HPDE6-E6E7 (cell line): ENCODE data around the gene PTK6.

Experiments used
- DNase-seq: peaks from one replicate; pipeline ENCODE4 v3.0.0; 2011; ENCODE audit warnings: missing footprints; ENCODE audit errors: extremely low spot score

Gene PTK6

DNA sequence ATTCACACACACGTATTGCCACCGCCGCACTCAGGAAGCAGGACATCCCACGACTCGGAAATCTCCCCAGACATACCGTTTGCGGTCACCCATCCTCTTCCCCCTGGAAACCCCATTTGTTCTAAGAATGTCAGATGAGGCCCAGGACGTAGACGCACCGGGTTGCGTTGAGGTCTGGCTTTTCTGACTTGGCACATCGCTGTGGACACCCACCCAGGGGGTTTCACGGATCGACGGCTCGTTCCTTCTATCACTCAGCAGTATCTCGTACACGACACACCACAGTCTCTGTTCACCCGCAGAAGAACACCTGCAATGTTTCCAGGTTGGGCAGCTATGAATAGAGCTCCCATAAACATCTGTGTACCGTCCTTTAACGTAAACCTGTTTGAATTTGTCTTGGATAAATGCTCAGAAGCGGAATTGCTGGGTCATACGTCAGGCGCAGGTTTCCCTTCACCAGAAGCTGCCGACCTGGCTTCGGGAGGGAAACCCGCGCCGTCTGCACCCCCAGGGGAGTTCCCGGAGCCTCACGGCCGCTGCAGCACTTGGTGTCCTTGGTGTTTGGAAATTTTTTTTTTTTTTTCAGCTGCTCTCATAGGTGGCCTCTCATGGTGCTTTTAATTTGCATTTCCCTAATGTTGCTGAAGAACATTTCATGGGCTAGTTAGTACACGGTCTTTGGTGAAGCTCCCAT is 29.0 kb downstream of the PTK6 start:
- DNase-seq = no peak

- no peak for DNase-seq
Measured at GRCh38 chr20:63507083-63507743, 30.0 kb downstream of the PTK6 start.

- DNase-seq = no peak
Measured at GRCh38 chr20:63505723-63506122, 31.5 kb downstream of the PTK6 start.

- no peak for DNase-seq
Measured at GRCh38 chr20:63505281-63505680, 31.9 kb downstream of the PTK6 start.

DNA sequence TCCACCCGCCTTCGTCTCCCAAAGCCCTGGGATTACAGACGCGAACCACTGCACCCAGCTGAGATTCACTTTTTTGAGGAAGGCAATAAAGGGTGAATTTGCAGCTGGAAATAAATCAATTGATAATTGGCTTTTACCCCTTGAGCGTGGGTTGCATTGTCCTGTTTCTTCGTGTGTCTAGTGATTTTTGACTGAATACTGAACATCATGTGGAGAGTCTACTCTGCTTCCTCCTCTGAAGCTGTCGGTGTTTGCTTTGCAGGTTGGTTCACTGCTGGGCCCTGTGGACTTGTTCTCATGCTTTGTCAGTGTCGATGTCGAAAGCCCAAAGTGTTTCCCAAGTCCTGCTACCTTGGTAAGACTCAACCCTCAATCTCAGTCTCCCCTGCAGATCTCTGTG is 32.5 kb downstream of the PTK6 start:
- no peak for DNase-seq

- DNase-seq = no peak
Measured at GRCh38 chr20:63503524-63503923, 33.7 kb downstream of the PTK6 start.

DNA sequence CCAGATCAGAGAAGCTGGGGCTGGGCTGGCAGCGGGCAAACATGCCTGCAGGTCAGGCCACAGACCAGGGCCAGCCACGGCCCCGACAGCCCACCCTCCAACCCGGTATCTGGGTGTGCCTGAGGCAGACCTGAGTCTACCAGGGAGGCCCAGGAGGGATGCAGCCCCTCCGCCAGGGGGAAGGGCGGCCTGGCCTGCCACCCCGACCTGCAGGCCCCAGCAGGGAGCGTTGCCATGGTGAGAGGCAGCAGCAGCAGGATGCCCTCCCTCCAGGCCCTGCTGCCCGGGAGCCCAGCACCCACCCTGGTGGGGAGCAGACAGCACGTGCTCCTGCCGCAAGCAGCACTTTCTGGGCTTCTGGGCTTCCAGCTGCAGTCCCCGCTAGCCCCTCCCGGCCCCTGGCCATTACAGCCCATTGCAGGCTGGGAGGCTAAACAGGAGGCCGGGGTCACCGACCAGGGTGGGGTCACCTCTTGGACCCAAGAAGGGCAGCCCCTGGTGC is 34.5 kb downstream of the PTK6 start:
- no peak for DNase-seq

DNA sequence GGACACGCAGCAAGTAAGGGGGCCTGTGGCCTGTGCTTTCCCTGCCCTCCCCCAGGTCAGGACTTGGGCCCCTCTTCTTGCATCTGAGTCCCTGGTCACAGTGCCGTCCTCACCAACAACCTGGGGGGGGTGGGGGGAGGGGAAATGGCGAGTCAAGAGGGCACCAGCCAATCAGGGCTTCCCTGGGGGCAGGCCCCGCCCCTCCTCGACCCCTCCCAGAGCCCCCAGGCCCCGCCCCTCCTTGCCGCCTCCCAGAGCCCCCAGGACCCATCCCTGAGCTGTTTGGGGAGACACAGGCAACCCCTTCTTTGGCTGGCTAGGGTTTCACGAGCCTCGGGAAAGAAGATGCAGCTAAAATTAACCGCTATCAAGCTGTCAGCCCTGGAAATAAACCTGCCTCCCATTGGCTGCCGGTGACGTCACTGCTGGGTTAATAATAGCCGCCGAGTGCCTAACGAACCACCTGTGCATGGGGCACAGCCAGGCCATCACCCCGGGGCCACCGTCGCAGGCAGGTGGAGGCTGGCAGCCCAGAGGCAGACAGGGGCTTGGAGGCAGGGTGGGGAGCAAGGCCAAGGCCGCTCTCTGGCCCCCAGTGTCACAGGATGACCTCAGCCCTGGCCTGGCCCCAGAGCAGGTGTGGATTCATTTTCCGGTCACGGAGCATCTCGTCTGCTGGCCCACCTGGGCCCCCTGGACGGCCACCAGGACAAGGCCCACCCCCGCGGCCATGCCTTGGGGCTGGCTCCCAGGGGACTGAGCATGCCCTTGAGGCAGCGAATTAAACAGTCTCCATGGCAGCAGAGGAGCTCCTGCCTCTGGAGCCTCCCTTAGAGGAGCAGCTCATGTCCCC is 35.1 kb downstream of the PTK6 start:
- DNase-seq = peak; percentile 62

GRCh38 chr20:63500902-63501817 is 36.0 kb downstream of the PTK6 start:
- no peak for DNase-seq

- DNase-seq = no peak
Measured at GRCh38 chr20:63500151-63500901, 36.9 kb downstream of the PTK6 start.

DNA sequence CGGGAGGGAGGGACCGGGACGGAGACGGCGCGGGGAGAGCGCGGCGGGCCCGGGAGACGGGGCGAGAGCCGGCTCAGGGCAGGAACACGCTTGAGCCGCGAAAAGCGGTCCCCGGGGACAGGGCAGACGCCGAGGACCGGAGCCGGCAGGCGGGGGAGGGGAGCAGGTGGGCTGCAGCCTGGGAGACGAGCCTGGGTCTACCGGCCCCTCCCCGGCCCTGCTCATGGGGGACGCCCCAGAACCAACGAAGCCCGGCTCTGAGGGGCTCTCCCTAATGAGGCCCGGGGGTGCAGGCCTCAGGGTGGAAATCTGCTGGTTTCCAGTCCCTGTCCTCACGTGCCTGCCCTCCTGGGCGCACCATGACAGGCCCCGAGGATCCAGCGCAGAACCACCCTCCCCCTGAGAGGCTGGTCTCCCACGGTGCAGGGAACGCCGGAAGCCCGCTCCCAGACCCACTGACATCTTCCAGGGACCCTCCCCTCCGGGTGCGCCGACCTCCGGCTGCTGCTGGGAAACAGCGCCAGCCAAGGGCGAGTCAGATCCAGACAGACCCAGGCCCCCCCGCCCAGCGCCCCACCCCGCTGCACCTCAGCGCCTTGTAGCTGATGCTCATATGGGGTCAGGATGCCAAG is 37.7 kb downstream of the PTK6 start:
- no peak for DNase-seq

DNA sequence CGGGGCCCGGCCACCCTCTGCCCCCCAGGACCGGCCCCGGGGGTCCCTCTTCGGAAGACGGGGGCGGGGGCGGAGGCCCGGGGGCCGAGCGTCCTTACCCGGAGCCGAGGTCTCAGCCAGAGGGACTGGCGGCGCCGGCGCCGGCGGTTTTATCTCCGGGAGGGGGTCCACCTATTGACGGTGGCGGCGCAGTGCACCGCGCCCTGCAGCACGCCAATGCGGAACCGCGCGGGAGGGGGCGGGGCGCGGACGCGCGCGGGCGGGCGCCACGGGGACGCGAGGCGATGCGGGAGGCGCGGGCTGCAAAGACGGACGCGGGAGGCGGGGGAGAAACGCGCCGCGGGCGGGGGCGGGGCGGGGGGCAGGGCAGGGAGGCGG is 38.2 kb downstream of the PTK6 start, which contains the start of gene EEF1A2:
TSS of gene EEF1A2 (minus strand) at position 124 of the 378 bp plus-strand sequence. CDS start 1,320 bp downstream, outside the sequence.
- DNase-seq = no peak

GRCh38 chr20:63497946-63498935 is 38.9 kb downstream of the PTK6 start:
- peak; percentile 71 for DNase-seq

DNA sequence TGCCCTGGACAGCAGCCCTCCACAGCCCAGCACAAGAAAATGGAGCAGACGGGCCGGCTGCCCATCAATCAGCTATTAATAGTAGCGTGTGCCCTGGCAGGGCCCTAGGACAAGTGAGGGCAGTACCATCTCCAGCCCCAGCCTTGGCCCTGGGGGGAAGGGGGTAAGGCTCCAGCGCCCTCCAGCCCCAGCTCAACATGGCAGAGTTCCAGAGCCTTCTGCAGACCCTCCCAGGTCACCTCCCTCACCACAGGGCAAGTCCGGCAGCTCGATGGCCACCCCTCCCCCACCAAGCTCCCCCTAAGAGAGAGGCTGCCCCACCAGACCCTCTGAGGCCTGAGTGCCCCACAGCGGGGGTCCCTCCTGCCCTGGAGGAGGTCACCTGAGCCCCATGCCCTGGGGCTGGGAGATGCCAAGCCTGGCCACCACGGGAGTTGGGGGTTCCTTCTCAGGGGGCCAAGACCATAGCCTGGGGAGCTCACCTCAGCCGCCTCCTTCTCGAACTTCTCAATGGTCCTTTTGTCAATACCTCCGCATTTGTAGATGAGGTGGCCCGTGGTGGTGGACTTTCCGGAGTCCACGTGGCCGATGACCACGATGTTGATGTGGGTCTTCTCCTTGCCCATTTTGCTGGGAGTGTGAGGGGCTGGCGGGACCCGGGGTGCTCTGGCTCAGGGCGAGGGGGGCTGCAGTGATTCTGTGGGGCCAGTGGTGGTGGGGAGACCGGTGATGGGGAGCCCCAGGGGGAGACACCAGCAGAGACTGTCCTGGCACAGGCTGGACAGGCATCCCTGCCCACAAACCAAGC is 39.8 kb downstream of the PTK6 start:
- DNase-seq = no peak

DNA sequence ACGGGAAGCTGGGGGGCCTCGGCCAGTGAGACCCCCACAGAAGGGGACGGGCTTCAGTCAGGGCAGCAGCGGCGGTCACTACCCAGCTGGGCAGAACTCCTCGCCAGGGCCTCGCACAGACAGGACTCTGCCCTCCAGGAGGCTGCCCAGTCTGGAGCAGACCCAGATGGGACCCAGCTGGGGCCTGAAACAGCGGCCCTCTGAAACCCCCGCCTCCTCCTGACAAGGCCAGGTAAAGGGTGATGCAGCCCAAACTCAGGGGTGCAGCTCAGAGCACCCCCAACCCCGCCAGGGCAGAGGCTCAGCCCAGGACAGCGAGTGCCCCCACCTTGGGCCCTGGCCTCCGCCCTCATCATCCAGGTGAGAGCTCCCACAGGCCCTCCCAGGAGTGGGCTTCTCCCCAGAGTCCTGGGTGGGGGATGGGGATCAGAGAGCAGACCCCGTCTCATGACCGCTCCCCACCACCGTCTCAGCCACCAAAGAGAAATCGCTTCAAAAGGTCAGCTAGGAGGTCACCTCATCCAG is 40.5 kb downstream of the PTK6 start:
- DNase-seq = no peak

DNA sequence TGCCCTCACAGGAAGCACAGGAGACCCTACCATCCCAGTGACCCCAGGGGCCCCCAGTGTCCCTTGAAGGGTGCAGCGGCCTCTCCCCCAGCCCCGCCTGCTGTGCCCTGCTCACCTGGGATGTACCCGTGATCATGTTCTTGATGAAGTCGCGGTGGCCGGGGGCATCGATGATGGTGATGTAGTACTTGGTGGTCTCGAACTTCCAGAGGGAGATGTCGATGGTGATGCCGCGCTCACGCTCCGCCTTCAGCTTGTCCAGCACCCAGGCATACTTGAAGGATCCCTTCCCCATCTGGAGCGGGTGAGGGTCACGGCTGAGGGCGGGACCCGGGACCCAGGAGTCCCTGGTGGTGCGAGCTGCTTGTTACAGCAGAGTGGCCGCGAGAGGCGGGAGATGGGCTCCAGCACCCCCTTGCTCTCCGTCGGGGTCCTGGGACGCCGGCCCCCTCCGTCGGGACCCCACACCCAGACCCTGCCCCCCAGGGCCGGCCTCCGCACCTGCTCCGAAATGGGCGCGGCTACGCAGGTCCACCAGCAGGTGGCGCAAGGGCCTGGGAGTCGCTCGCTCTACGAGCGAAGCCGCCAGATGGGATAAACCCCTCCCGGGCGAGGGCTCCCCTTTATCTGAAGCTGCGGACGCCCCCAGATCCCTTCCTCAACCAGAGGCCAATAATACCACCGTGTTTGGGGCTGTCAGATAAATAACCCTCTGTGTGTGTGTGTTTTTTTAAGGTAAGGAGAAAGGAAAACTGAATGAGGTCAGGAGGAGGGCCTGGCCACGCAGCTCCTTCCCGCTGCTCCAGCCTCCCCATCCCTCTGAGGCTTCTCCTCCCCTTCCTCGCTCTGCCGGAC is 41.2 kb downstream of the PTK6 start:
- DNase-seq = peak; percentile 83
